WI38 (cell line): ENCODE measurements around the gene SHH.

Source experiments
- H3K4me3 ChIP-seq: 2 replicates; pipeline ENCODE4 v1.5.1; 2011; ENCODE audit warnings: low read depth, mild to moderate bottlenecking, control low read depth, low read length
- CTCF ChIP-seq: IDR thresholded peaks from 2 replicates; pipeline ENCODE4 v1.5.1; 2012; ENCODE audit warnings: low read depth, mild to moderate bottlenecking, control low read depth, low read length

Gene SHH

GRCh38 chr7:155811895-155812761 is at the start of gene SHH:
TSS of gene SHH (minus strand) at chr7:155812463. CDS start at chr7:155812122, 341 bp downstream.
- no peak within 1 kb of the TSS for H3K4me3 ChIP-seq
- TF ChIP-seq CTCF: no peak

GRCh38 chr7:155861480-155861868 is 49.2 kb upstream of the SHH start:
- H3K4me3 ChIP-seq: no peak overlapping the region
- no peak for TF ChIP-seq CTCF

GRCh38 chr7:155860840-155861479 is 48.7 kb upstream of the SHH start:
- H3K4me3 ChIP-seq: no peak overlapping the region
- no peak for TF ChIP-seq CTCF

GRCh38 chr7:155860461-155860839 is 48.2 kb upstream of the SHH start:
- TF ChIP-seq CTCF: no peak
- H3K4me3 ChIP-seq: no peak overlapping the region

GRCh38 chr7:155858521-155859061 is 46.3 kb upstream of the SHH start:
- no peak overlapping the region for H3K4me3 ChIP-seq
- TF ChIP-seq CTCF: no peak

- TF ChIP-seq CTCF: no peak
These were observed 44.9 kb upstream of the SHH start for GRCh38 chr7:155857141-155857540.

GRCh38 chr7:155856656-155857055 is 44.4 kb upstream of the SHH start:
- H3K4me3 ChIP-seq: no peak overlapping the region
- no peak for TF ChIP-seq CTCF

More at GRCh38 chr7:155857141-155857540, 44.9 kb upstream of the SHH start:
- no peak overlapping the region for H3K4me3 ChIP-seq
